ENCODE results near the gene NCOR1.
"Not testable (repeated sequence)": the region's sequence is repeated elsewhere in the genome, so short reads cannot be mapped to it uniquely, and the experiment has no call there.

Gene NCOR1

DNA sequence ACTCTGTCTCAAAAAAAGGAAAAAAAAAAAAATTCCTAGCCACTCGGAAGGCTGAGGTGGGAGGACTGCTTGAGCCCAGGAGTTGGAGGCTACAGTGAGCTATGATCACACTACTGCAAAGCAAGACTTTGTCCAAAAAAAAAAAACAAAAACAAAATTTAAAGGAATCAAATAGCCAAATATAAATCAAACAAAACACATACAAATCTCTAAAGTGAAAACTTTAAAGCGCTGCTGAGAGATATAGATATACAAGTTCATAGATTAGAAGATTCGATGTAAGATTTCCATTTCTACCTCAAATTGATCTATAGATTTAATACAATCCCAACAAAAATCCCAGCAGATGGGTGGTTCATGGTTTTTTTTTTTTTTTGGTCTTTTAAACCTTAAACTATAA lies 132.1 kb downstream of the NCOR1 start:
- no peak for DNase-seq

- DNase-seq = no peak
These were observed 133.7 kb downstream of the NCOR1 start for GRCh38 chr17:16081507-16082087.

DNA sequence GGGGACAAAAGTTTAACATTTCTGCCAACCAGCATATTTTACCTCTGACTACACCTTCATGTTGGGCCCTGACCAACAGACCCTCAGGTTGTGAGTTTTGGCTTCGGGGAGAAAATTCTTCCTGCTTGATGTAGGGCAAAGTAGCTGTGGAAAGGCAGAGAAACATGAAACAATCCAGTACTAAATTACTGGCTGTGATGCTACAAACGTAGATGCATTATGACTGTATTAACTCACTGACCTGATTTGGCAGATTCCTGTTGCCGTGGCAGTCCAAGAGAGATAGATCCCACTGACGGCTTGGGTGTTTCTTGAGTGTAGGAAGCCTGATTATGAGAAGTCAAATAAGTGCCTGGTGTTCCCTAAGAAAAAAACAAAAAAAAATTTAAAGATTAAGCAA lies 135.0 kb downstream of the NCOR1 start:
- DNase-seq = no peak

DNA sequence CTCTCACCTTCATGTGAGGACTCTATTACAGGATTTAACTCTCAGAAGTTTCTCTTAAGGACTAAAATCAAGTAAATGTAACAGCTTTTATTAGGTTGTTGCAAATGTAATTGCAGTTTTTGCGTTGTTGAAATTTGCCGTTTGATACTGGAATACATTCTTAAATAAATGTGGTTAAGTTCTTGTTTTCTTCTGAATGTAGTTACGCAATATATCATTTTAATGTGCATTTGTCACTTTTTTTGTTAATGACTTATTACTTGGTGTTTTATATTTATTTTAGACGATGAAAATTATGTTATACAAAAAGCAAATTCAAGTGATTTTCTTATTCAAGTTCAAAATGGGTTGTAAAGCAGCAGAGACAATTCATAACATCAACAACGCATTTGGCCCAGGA lies 139.4 kb downstream of the NCOR1 start:
- DNase-seq = no peak

- no peak for DNase-seq
These were observed 140.9 kb downstream of the NCOR1 start for GRCh38 chr17:16074423-16074822.

- DNase-seq = no peak
These were observed 141.5 kb downstream of the NCOR1 start for GRCh38 chr17:16073845-16074244.

DNA sequence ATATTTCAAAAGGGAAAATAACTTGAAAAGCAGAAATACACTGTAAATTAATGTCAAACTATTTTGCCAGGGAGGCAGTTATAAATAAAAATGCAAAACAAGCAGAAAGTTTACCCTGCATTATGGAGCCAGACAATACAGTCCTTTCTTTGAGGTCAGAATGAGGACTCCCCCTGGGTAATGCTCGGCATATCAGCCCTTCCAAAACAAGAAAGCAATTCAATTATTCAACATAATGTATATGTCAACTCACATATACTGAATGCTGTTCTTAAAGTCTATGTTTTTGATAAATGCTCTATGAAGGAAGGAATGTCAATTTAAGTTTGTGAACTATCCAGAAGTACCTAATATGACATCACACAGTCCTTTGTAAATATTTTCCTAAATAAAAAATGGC lies 143.3 kb downstream of the NCOR1 start:
- no peak for DNase-seq

GRCh38 chr17:16068323-16068722 lies 147.0 kb downstream of the NCOR1 start:
- no peak for DNase-seq

DNA sequence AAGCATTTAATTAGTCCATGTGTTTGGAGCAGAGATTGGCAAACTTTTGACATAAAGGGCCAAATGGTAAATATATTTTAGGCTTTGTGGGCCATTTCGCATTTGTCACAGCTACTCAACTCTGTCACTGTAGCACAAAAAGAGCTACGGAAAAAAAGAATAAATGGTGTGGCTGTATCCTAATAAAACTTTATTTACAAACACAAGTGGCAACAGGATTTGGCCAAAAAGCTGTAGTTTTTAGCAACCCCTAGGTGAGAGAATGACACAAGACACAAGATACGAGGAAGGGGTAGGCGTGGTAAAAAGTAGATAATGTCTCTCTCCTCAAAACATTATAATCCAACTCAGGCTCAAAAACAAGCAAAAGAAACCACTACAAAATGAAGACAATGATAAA lies 149.2 kb downstream of the NCOR1 start:
- DNase-seq = no peak

DNA sequence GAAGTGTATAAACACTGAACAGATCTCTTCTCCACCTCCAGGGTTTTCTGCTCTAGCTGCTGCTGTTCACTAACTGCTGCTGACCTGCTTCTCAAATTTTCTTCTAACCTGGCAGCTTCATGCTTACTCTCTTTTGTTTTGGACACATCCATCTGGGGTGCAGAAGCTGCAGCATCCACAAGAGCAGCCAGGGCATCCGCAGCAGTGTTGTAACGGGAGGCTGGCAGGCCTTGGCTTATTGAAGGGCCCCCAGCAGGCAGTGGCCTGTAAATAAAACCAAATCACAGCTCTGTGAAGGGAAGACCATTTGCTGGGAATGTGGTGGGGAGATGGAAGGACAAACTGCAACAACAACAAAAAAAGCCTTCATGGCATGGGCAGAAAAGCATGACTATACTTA lies 153.7 kb downstream of the NCOR1 start:
- no peak for DNase-seq

- not testable (repeated sequence) for DNase-seq
These were observed 160.2 kb downstream of the NCOR1 start for GRCh38 chr17:16055139-16055538.

DNA sequence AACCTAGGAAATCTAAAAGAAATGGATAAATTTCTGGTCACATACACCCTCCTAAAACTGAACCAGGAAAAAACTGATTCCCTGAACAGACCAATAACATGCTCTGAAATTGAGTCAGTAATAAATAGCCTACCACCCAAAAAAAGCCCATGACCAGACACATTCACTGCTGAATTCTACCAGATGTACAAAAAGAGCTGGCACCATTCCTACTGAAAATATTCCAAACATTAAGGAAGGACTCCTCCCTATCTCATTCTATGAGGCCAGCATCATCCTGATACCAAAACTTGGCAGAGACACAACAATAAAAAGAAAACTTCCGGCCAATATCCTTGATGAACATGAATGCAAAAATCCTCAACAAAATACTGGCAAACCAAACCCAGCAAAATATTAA lies 162.8 kb downstream of the NCOR1 start:
- DNase-seq = no peak

DNA sequence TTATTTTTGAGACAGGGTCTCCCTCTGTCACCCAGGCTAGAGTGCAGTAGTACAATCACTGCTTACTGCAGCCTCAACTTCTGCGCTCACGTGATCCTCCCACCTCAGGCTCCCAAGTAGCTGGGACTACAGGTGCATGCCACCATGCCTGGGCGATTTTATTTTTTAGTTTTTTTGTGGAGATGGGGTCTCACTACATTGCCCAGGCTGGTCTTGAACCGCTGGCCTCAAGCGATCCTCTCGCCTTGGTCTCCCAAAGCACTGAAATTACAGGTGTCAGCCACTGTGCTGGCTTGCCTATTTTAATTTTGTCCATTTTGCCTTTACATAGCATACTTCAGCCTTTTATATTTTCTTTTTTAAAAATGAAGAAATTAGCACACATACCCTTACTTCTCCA lies 164.5 kb downstream of the NCOR1 start:
- DNase-seq = no peak

GRCh38 chr17:16048811-16049449 lies 166.4 kb downstream of the NCOR1 start:
- DNase-seq = no peak

- no peak for DNase-seq
These were observed 168.4 kb downstream of the NCOR1 start for GRCh38 chr17:16046966-16047365.

- DNase-seq = peak; percentile 80
These were observed 170.8 kb downstream of the NCOR1 start for GRCh38 chr17:16044487-16044886.

GRCh38 chr17:16040710-16041251 lies 174.6 kb downstream of the NCOR1 start:
- DNase-seq = no peak

GRCh38 chr17:16037636-16038035 lies 177.7 kb downstream of the NCOR1 start:
- no peak for DNase-seq

DNA sequence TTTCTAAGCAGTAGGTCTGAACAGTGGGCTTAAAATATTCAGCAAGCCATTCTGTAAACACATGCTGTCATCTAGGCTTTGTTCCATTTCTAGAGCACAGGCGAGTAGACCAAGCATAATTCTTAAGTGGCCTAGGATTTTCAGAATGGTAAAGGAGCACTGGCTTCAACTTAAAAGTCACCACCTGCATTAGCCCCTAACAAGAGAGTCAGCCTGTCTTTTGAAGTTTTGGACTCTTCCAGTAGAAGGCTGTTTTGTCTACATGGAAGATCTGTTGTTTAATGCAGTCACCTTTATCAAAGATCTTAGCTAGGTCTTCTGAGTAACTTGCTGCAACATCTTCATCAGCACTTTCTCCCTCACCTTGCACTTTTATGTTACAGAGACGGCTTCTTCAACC lies 179.1 kb downstream of the NCOR1 start:
- no peak for DNase-seq

- no peak for DNase-seq
These were observed 181.5 kb downstream of the NCOR1 start for GRCh38 chr17:16033729-16034349.

DNA sequence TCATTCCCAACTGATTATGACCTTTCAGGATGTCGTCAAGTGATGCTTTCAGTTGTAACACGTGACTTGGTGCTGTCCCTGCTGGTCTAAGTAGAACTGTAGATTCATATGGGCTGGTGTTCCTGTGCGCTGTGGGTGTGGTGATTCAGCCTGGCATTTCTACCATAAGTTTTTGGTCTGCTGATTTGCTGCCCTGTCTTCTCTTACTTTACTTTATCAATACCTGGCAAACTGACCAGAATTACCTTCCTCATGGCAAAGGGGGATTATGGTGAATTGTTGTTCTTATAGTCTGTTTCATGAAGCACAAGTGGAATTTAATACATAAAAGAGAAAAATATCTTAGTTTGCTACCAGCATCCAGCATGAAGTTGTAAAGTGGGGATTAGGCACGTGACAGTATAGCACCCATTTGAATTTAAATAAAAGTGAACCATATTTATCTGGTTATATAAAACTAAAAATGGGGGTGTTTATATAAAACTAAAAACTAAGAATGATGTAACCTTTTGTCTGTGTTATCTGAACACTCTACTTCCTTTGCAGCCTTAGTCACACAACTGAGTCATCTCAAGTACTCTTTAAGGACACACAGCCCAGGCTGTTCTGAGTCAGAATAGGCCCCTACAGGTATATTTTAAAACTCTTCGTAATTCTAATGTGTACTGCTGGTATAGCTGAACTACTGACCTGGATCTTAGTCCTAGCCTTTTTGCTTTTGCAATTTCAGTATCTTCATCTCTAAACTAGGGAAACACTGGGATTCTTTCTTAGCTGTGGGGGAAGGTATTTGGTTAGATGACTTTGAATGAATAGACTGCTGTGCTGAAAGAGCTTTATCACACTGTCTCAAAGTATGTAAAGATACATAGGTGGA lies 187.4 kb downstream of the NCOR1 start:
- DNase-seq = no peak

- no peak for DNase-seq
These were observed 188.4 kb downstream of the NCOR1 start for GRCh38 chr17:16026895-16027294.

DNA sequence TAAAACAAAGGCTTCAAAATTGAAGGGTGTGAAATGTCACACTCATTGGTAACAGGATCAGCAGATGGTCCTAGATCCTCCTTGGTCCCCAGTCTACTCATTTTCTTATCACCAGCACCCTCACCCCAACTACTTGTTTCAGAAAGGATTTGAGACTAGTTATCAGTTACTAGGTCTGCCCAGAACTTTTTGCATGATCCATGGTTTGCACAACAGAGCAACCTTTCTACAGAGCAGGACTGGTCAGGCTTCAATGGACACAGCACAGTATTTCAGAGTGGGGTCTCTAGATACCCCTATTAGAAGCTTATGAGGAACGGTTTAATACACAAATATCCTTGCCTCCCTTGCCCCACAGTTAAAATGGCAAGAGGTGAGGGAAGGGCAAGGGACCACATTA lies 190.1 kb downstream of the NCOR1 start:
- no peak for DNase-seq

Data from SHP77 treated with DMSO at 0.1 percent for 48 hours (cell line).